HCT116 (cell line): ENCODE measurements around the gene KRT6A. TPM values are rescaled to one million over a fixed set of nuclear protein-coding genes. Genes with fewer than 3 reads are reported as not detected.

Source experiments
- ATAC-seq: fragments of 200-7000 bp; cut with Tn5 transposase; 2 replicates; pipeline ENCODE4 v1.9.1; 2020; ENCODE audit warnings: mild to moderate bottlenecking, moderate library complexity
- BruUV-seq: library from RNA; stranded (reverse); fragments of 400-500 nt; replicated peaks from 2 replicates; lab custom pipeline; 2021; lab: Mats Ljungman, UMichigan
- CTCF ChIA-PET: fragments of 300-600 bp; sonication (Branson Sonifier 250); formaldehyde crosslinking; loops from one replicate; lab custom pipeline; 2021; ENCODE audit warnings: antibody characterized with exemption; lab: Charles Lee
- POLR2A ChIA-PET: fragments of 300-600, 350-600 bp; sonication (Branson Sonifier 250); formaldehyde crosslinking; loops from one replicate; lab custom pipeline; 2021; ENCODE audit warnings: antibody characterized with exemption; lab: Charles Lee
- RAD21 ChIA-PET, 2 experiments: fragments of 300-600 bp; sonication (Branson Sonifier 250); formaldehyde crosslinking; loops; one replicate each; lab custom pipeline; 2023; ENCODE audit warnings: low total read pairs in 2 of 2; ENCODE audit not compliant: uncharacterized antibody in 2 of 2, unreplicated experiment in 2 of 2, low non-redundant PET in 1 of 2; lab: Charles Lee
- DNase-seq: peaks from one replicate; pipeline ENCODE4 v3.0.0-alpha.2; 2010; ENCODE audit warnings: low read depth, low spot score
- H2AFZ ChIP-seq: fragments of 200-600 bp; shearing (Covaris generic), sonication (generic); 2 replicates; pipeline ENCODE4 v1.6.1; 2017; ENCODE audit warnings: low read depth, mixed run types, mixed read lengths, antibody characterized with exemption, low read length; ENCODE audit not compliant: poor library complexity, severe bottlenecking
- H3K27ac ChIP-seq: 2 replicates; pipeline ENCODE4 v1.5.1; 2012; ENCODE audit warnings: low read depth, low read length
- H3K27me3 ChIP-seq: fragments of 200-600 bp; sonication (generic); 2 replicates; pipeline ENCODE4 v1.6.1; 2016; ENCODE audit warnings: mixed run types, low read length, mixed read lengths; ENCODE audit not compliant: insufficient read depth
- H3K36me3 ChIP-seq, 2 experiments: fragments of 200-500 bp in 1 of 2; fragments of 200-600 bp in 1 of 2; sonication (Bioruptor generic) in 1 of 2; sonication (generic) in 1 of 2; 2 replicates each; pipeline versions ENCODE4 v1.5.1 to v1.6.1; 2014 to 2016; ENCODE audit warnings: low read length in 2 of 2, inconsistent platforms in 1 of 2, mixed read lengths in 1 of 2, mixed run types in 1 of 2; ENCODE audit not compliant: insufficient read depth in 2 of 2, control insufficient read depth in 1 of 2
- H3K4me1 ChIP-seq, 2 experiments: fragments of 200-600 bp in 1 of 2; sonication (generic) in 1 of 2; 2 replicates each; pipeline versions ENCODE4 v1.5.1 to v1.6.1; 2012 to 2017; ENCODE audit warnings: low read length in 2 of 2, inconsistent platforms in 1 of 2, mild to moderate bottlenecking in 1 of 2, mixed read lengths in 1 of 2, mixed run types in 1 of 2, moderate library complexity in 1 of 2; ENCODE audit not compliant: insufficient read depth in 2 of 2, control insufficient read depth in 1 of 2
- H3K4me2 ChIP-seq: fragments of 200-600 bp; sonication (generic); 2 replicates; pipeline ENCODE4 v1.6.1; 2017; ENCODE audit warnings: mixed run types, low read length, mixed read lengths
- H3K4me3 ChIP-seq, 2 experiments: fragments of 200-600 bp in 1 of 2; sonication (generic) in 1 of 2; replicated peaks in 1 of 2; 2 replicates each; pipeline ENCODE4 v1.5.1; 2011 to 2016; ENCODE audit warnings: low read length in 2 of 2, control low read depth in 1 of 2, low read depth in 1 of 2, mild to moderate bottlenecking in 1 of 2, mixed read lengths in 1 of 2, mixed run types in 1 of 2
- H3K79me2 ChIP-seq: fragments of 200-600 bp; sonication (generic); 2 replicates; pipeline ENCODE4 v1.6.1; 2017; ENCODE audit warnings: mild to moderate bottlenecking, mixed run types, low read length, moderate library complexity, mixed read lengths; ENCODE audit not compliant: insufficient read depth
- H3K9ac ChIP-seq: fragments of 200-600 bp; sonication (generic); 2 replicates; pipeline ENCODE4 v1.6.1; 2016; ENCODE audit warnings: low read length, mixed read lengths
- H3K9me2 ChIP-seq: fragments of 200-600 bp; sonication (generic), shearing (Covaris generic); 2 replicates; pipeline ENCODE4 v1.6.1; 2017; ENCODE audit warnings: mixed run types, mild to moderate bottlenecking, moderate library complexity; ENCODE audit not compliant: insufficient read depth
- H3K9me3 ChIP-seq, 2 experiments: fragments of 200-500 bp in 1 of 2; fragments of 200-600 bp in 1 of 2; sonication (Bioruptor generic) in 1 of 2; sonication (generic) in 1 of 2; 2 replicates each; pipeline ENCODE4 v1.6.1; 2014 to 2017; ENCODE audit warnings: low read length in 2 of 2, mixed read lengths in 2 of 2, inconsistent platforms in 1 of 2, low read depth in 1 of 2, mild to moderate bottlenecking in 1 of 2, mixed run types in 1 of 2, moderate library complexity in 1 of 2; ENCODE audit not compliant: control insufficient read depth in 1 of 2, insufficient read depth in 1 of 2
- H4K20me1 ChIP-seq: fragments of 200-600 bp; sonication (generic), shearing (Covaris generic); 2 replicates; pipeline ENCODE4 v1.6.1; 2017; ENCODE audit warnings: mixed run types, mild to moderate bottlenecking, moderate library complexity; ENCODE audit not compliant: insufficient read depth
- CBX3 ChIP-seq: IDR thresholded peaks from 2 replicates; pipeline ENCODE4 v1.6.1; 2012; ENCODE audit warnings: low read depth
- EZH2 ChIP-seq: fragments of 200-600 bp; sonication (generic); IDR thresholded peaks from 2 replicates; pipeline ENCODE4 v1.6.1; 2017; ENCODE audit warnings: antibody characterized with exemption, mixed run types
- EZH2phosphoT487 ChIP-seq: fragments of 200-600 bp; IDR thresholded peaks from 2 replicates; pipeline ENCODE4 v1.6.1; 2018; ENCODE audit warnings: antibody characterized with exemption, borderline replicate concordance
- FOSL1 ChIP-seq: IDR thresholded peaks from 2 replicates; pipeline ENCODE4 v1.6.1; 2012; ENCODE audit warnings: low read depth
- JUND ChIP-seq: IDR thresholded peaks from 2 replicates; pipeline ENCODE4 v1.6.1; 2012
- MAX ChIP-seq: IDR thresholded peaks from 2 replicates; pipeline ENCODE4 v1.6.1; 2012
- POLR2AphosphoS5 ChIP-seq: IDR thresholded peaks from 2 replicates; pipeline ENCODE4 v1.6.1; 2011; ENCODE audit warnings: mild to moderate bottlenecking, low read depth, low read length, moderate library complexity
- RAD21 ChIP-seq: IDR thresholded peaks from 2 replicates; pipeline ENCODE4 v1.6.1; 2012; ENCODE audit warnings: low read depth, mild to moderate bottlenecking
- REST ChIP-seq: IDR thresholded peaks from 2 replicates; pipeline ENCODE4 v1.6.1; 2012; ENCODE audit warnings: low read depth
- SP1 ChIP-seq: IDR thresholded peaks from 2 replicates; pipeline ENCODE4 v1.6.1; 2012; ENCODE audit warnings: low read depth
- SRF ChIP-seq: IDR thresholded peaks from 2 replicates; pipeline ENCODE4 v1.6.1; 2012; ENCODE audit warnings: low read depth
- TCF7L2 ChIP-seq: IDR thresholded peaks from 2 replicates; pipeline ENCODE4 v1.7.0; 2011; ENCODE audit warnings: borderline replicate concordance, inconsistent platforms; ENCODE audit not compliant: insufficient read depth, insufficient read length; ENCODE audit errors: extremely low read depth
- YY1 ChIP-seq: IDR thresholded peaks from 2 replicates; pipeline ENCODE4 v1.6.1; 2011; ENCODE audit warnings: low read length, low read depth, moderate library complexity, mild to moderate bottlenecking; ENCODE audit not compliant: insufficient replicate concordance; ENCODE audit errors: extremely low read depth
- ZFX ChIP-seq: fragments of 450-650 bp; IDR thresholded peaks from 2 replicates; pipeline ENCODE4 v1.6.1; 2017
- ZNF274 ChIP-seq: fragments of 200-500 bp; sonication (Bioruptor generic); IDR thresholded peaks from 2 replicates; pipeline ENCODE4 v1.6.1; 2014; ENCODE audit warnings: mild to moderate bottlenecking, low read depth, low read length, inconsistent platforms
- intact Hi-C: fragments of 100-400 bp; cut with micrococcal nuclease; formaldehyde crosslinking; loops from 2 replicates; pipeline ENCODE4 v1.10.0; 2022
- total RNA-seq: library from RNA; stranded (reverse); gene quantifications from one replicate; pipeline ENCODE4 v1.2.1, GENCODE V29; 2021; ENCODE audit not compliant: unreplicated experiment

KRT6A gene
- total RNA-seq, 1 experiment from 2014 or later = 0.66 TPM

- Histone ChIP-seq H3K4me2 (no peak overlapping the region), H4K20me1 (no peaks in the 10 kb centered on the region), H3K9ac (no peak overlapping the region), H3K9me2 (no peaks in the 10 kb centered on the region), H2AFZ (no peak overlapping the region), H3K27me3 (no peaks in the 10 kb centered on the region), H3K9me3 (no peaks in the 10 kb centered on the region), H3K4me1 (peaks cover 0 to 12% of the 10 kb centered on the region in 2 experiments; a peak in 2 of 4 replicates), H3K27ac (no peak overlapping the region), H3K79me2 (no peaks in the 10 kb centered on the region), H3K4me3 (no peak overlapping the region), H3K36me3 (no peaks in the 10 kb centered on the region)
- BruUV-seq = no TSS peak
- DNase-seq = no peak
- ChIA-PET POLR2A (no interaction called here), CTCF (no interaction called here), RAD21 (no interaction called here)
- TF ChIP-seq SRF = no peak
- no peak for TF ChIP-seq POLR2AphosphoS5
- TF ChIP-seq EZH2phosphoT487 = no peak
- no peak for TF ChIP-seq ZFX
- TF ChIP-seq TCF7L2 = no peak
- TF ChIP-seq ZNF274 = no peak
- no peak for TF ChIP-seq YY1
- TF ChIP-seq SP1 = no peak
- no peak for TF ChIP-seq REST
- no peak for TF ChIP-seq RAD21
- no peak for TF ChIP-seq MAX
- TF ChIP-seq JUND = no peak
- TF ChIP-seq FOSL1 = no peak
- no peak for TF ChIP-seq EZH2
- TF ChIP-seq CBX3 = no peak
- ATAC-seq = no peak
- intact Hi-C loops = no loop called here
These were observed 20.7 kb upstream of the KRT6A start for GRCh38 chr12:52513736-52514135.
